HepG2 (cell line): ENCODE results near the gene STRADB. TPM values are rescaled to one million over a fixed set of nuclear protein-coding genes. Genes with fewer than 3 reads are reported as not detected.

Experiments
- ATAC-seq: fragments of 200-7000 bp; cut with Tn5 transposase; 3 replicates; pipeline ENCODE4 v1.9.1; 2020; ENCODE audit warnings: mild to moderate bottlenecking, moderate library complexity
- BruUV-seq: library from RNA; stranded (reverse); fragments of 400-500 nt; replicated peaks from 2 replicates; lab custom pipeline; 2021; lab: Mats Ljungman, UMichigan
- CTCF ChIA-PET: fragments of 300-600 bp; formaldehyde crosslinking; extraction: SDS; loops from one replicate; lab custom pipeline; 2021; ENCODE audit warnings: low total read pairs, inconsistent platforms, low intra/inter-chr PET ratio; lab: Yijun Ruan, JAX
- POLR2A ChIA-PET: fragments of 350-600 bp; sonication (Branson Sonifier 250); formaldehyde crosslinking; loops from one replicate; lab custom pipeline; 2020; ENCODE audit warnings: antibody characterized with exemption, inconsistent platforms; lab: Yijun Ruan, JAX
- DNase-seq: peaks from one replicate; pipeline ENCODE4 v3.0.0-alpha.2; 2015; ENCODE audit warnings: low spot score
- FAIRE-seq: peaks from 3 replicates; lab custom pipeline; 2011; peaks lifted over from hg19 to GRCh38; lab: Jason Lieb, UNC
- H2AFZ ChIP-seq: one replicate; pipeline ENCODE4 v1.6.1; 2011; ENCODE audit warnings: low read length, inconsistent platforms
- H3K27ac ChIP-seq: fragments of 300-600 bp; 3 replicates; pipeline ENCODE4 v1.8.0; 2011; ENCODE audit warnings: mixed run types, mild to moderate bottlenecking, mixed read lengths, low read length, inconsistent platforms; ENCODE audit not compliant: insufficient read depth; ENCODE audit errors: extremely low read length
- H3K27me3 ChIP-seq, 2 experiments: fragments of 200-600 bp in 1 of 2; 2 replicates in 1 of 2; 3 replicates in 1 of 2; pipeline versions ENCODE4 v1.6.0 to v1.8.0; 2011; ENCODE audit warnings: low read length in 2 of 2, mild to moderate bottlenecking in 2 of 2, moderate library complexity in 2 of 2, inconsistent platforms in 1 of 2; ENCODE audit not compliant: insufficient read depth in 2 of 2, control insufficient read depth in 1 of 2
- H3K36me3 ChIP-seq, 2 experiments: fragments of 200-600 bp in 1 of 2; replicated peaks in 1 of 2; 2 replicates in 1 of 2; 3 replicates in 1 of 2; pipeline versions ENCODE4 v1.5.1 to v1.8.0; 2011; ENCODE audit warnings: low read length in 2 of 2, inconsistent platforms in 1 of 2; ENCODE audit not compliant: insufficient read depth in 2 of 2, control insufficient read depth in 1 of 2
- H3K4me1 ChIP-seq: 2 replicates; pipeline ENCODE4 v1.5.1; 2012; ENCODE audit warnings: low read length, inconsistent platforms; ENCODE audit not compliant: insufficient read depth
- H3K4me2 ChIP-seq: 2 replicates; pipeline ENCODE4 v1.6.0; 2011; ENCODE audit warnings: low read depth, low read length, inconsistent platforms
- H3K4me3 ChIP-seq, 3 experiments: fragments of 200-600 bp in 1 of 3; sonication (generic), shearing (Covaris generic) in 1 of 3; replicated peaks in 1 of 3; 2 replicates each; pipeline ENCODE4 v1.5.1; 2011 to 2016; ENCODE audit warnings: low read length in 3 of 3, inconsistent platforms in 2 of 3, low read depth in 2 of 3, mild to moderate bottlenecking in 2 of 3, control low read depth in 1 of 3, mixed read lengths in 1 of 3; ENCODE audit not compliant: insufficient read depth in 1 of 3
- H3K79me2 ChIP-seq: one replicate; pipeline ENCODE4 v1.6.1; 2011; ENCODE audit warnings: low read length, inconsistent platforms; ENCODE audit not compliant: insufficient read depth
- H3K9ac ChIP-seq: 2 replicates; pipeline ENCODE4 v1.6.0; 2011; ENCODE audit warnings: mild to moderate bottlenecking, low read depth, low read length, inconsistent platforms; ENCODE audit not compliant: insufficient read depth
- H3K9me3 ChIP-seq: 2 replicates; pipeline ENCODE4 v1.5.1; 2012; ENCODE audit warnings: mild to moderate bottlenecking, low read length
- H4K20me1 ChIP-seq: 2 replicates; pipeline ENCODE4 v1.6.0; 2011; ENCODE audit warnings: inconsistent platforms, mild to moderate bottlenecking, low read length, moderate library complexity; ENCODE audit not compliant: insufficient read depth
- CENPT ChIP-seq: sonication (generic); formaldehyde crosslinking; IDR thresholded peaks from 2 replicates; pipeline ENCODE4 v1.8.0; 2022; ENCODE audit warnings: low read depth, mild to moderate bottlenecking, moderate library complexity, missing genetic modification reagents
- CREBL2 ChIP-seq: sonication (generic); formaldehyde crosslinking; IDR thresholded peaks from 2 replicates; pipeline ENCODE4 v1.8.1; 2023; ENCODE audit warnings: missing genetic modification reagents, mild to moderate bottlenecking, borderline replicate concordance
- DNMT1 ChIP-seq: sonication (generic); formaldehyde crosslinking; IDR thresholded peaks from 2 replicates; pipeline ENCODE4 v1.5.1; 2020; ENCODE audit warnings: mild to moderate bottlenecking, missing genetic modification reagents
- DR1 ChIP-seq: sonication (generic); formaldehyde crosslinking; IDR thresholded peaks from 2 replicates; pipeline ENCODE4 v1.8.0; 2021; ENCODE audit warnings: mild to moderate bottlenecking, missing genetic modification reagents, inconsistent platforms
- ETS1 ChIP-seq: sonication (generic); formaldehyde crosslinking; IDR thresholded peaks from 2 replicates; pipeline ENCODE4 v1.4.0; 2020; ENCODE audit warnings: missing genetic modification reagents
- GLMP ChIP-seq: sonication (generic); formaldehyde crosslinking; IDR thresholded peaks from 2 replicates; pipeline ENCODE4 v1.9.0; 2021; ENCODE audit warnings: missing genetic modification reagents, mild to moderate bottlenecking, borderline replicate concordance
- MAFG ChIP-seq: sonication (generic); formaldehyde crosslinking; IDR thresholded peaks from 2 replicates; pipeline ENCODE4 v1.5.1; 2020; ENCODE audit warnings: mild to moderate bottlenecking, missing genetic modification reagents
- MYNN ChIP-seq: sonication (generic); formaldehyde crosslinking; IDR thresholded peaks from 2 replicates; pipeline ENCODE4 v1.4.0; 2020; ENCODE audit warnings: mild to moderate bottlenecking, low read depth, missing genetic modification reagents
- THAP11 ChIP-seq: IDR thresholded peaks from 2 replicates; pipeline ENCODE4 v1.6.1; 2016; ENCODE audit warnings: missing biosample characterization, missing genetic modification reagents
- TOE1 ChIP-seq: sonication (generic); formaldehyde crosslinking; IDR thresholded peaks from 2 replicates; pipeline ENCODE4 v1.4.0; 2020; ENCODE audit warnings: mild to moderate bottlenecking, missing genetic modification reagents
- ZFX ChIP-seq: sonication (generic); formaldehyde crosslinking; IDR thresholded peaks from 2 replicates; pipeline ENCODE4 v1.4.0; 2020; ENCODE audit warnings: mild to moderate bottlenecking, low read depth, missing genetic modification reagents, moderate library complexity
- ZNF451 ChIP-seq: sonication (generic); formaldehyde crosslinking; IDR thresholded peaks from 2 replicates; pipeline ENCODE4 v1.5.0; 2020; ENCODE audit warnings: mild to moderate bottlenecking, missing genetic modification reagents
- ZNF646 ChIP-seq: sonication (generic); formaldehyde crosslinking; IDR thresholded peaks from 2 replicates; pipeline ENCODE4 v1.9.0; 2021; ENCODE audit warnings: mild to moderate bottlenecking, missing genetic modification reagents
- WGBS: methylation state at CpG from one replicate; pipeline ENCODE4 v1.1.6; 2017; ENCODE audit warnings: low lambda C conversion rate; 5-methylcytosine and 5-hydroxymethylcytosine counted together
- in situ Hi-C: cut with HindIII; loops from 2 replicates; pipeline ENCODE4 v1.10.0; 2017; ENCODE audit warnings: low pct_unique_long_range_greater_than_20kb; ENCODE audit not compliant: extremely low pct_ligation_motif_present
- intact Hi-C: fragments of 100-400 bp; cut with micrococcal nuclease; formaldehyde crosslinking; loops from one replicate; pipeline ENCODE4 v1.10.0; 2022; ENCODE audit not compliant: unreplicated experiment
- polyA plus RNA-seq, 8 experiments: library from polyadenylated mRNA; depleted of rRNA in 3 of 8; stranded (reverse) in 7 of 8; unstranded in 1 of 8; fragments of >200 nt; fragmentation: Illumina TruSeq in 4 of 8; extraction: Trizol in 4 of 8; gene quantifications; 2 replicates each; pipeline versions ENCODE4 v1.2.1 to v1.2.3, GENCODE V29; 2011 to 2016; ENCODE audit warnings: low read depth in 4 of 8, missing spikeins in 1 of 8, mixed read lengths in 1 of 8; ENCODE audit not compliant: insufficient read depth in 1 of 8
- total RNA-seq, 5 experiments: library from RNA; depleted of rRNA; stranded (reverse); fragments of >200 nt; fragmentation: Illumina TruSeq; extraction: Trizol; gene quantifications; 2 replicates each; pipeline ENCODE4 v1.2.3, GENCODE V29; 2016; ENCODE audit warnings: low read depth in 1 of 5

STRADB gene
- total and polyA plus RNA-seq, 2 of the 13 experiments (the other 11 are each of a cell fraction or from before 2014, with no cell fraction given) = 34.1 to 66.6 TPM

- peak overlapping the region; percentile 67 for H2AFZ ChIP-seq
- no TSS peak for BruUV-seq
- H3K4me2 ChIP-seq = peak overlapping the region; percentile 84
- 6% methylated on average over 36 of the region's 49 CpGs for WGBS
- no peaks in the 10 kb centered on the region for H4K20me1 ChIP-seq
- no peaks in the 10 kb centered on the region for H3K9me3 ChIP-seq
- H3K4me3 ChIP-seq = peak overlapping the region; percentile 87 to 100 (median 99)
- FAIRE-seq (no peak), DNase-seq (no peak), ATAC-seq (peak; percentile 67; the same call in 2 of the 3 replicates)
- CTCF ChIA-PET = no interaction called here
- H3K27ac ChIP-seq = peak overlapping the region; percentile 81
- in situ Hi-C loops = no loop called here
- intact Hi-C loops = loop anchor here (5.0 kb wide), 2 partner anchors 190 to 220 kb away; partner anchors contain the start of gene TMEM237
- H3K36me3 ChIP-seq = no peaks in the 10 kb centered on the region
- no peaks in the 10 kb centered on the region; a peak in 2 of 5 replicates for H3K27me3 ChIP-seq
- H3K4me1 ChIP-seq = peaks cover 64% of the 10 kb centered on the region
- peak overlapping the region; percentile 86 for H3K9ac ChIP-seq
- POLR2A ChIA-PET = interaction anchor here (0.6 to 2.4 kb wide), 16 partner anchors 12 to 329 kb away, joined by 3 to 20 read pairs (median 4); partner anchors contain the start of genes ALS2 and CASP8
- H3K79me2 ChIP-seq = peaks cover 30% of the 10 kb centered on the region
- no peak for TF ChIP-seq TOE1 (CRISPR knock-in tag)
- TF ChIP-seq ETS1 (CRISPR knock-in tag) = no peak
- no peak for TF ChIP-seq MYNN (CRISPR knock-in tag)
- TF ChIP-seq CREBL2 (CRISPR knock-in tag) = 0 out of 2 replicates have a peak, but pooled peaks have one; percentile 43
- no peak for TF ChIP-seq ZNF451 (CRISPR knock-in tag)
- 0 out of 2 replicates have a peak, but pooled peaks have one; percentile 29 for TF ChIP-seq MAFG (CRISPR knock-in tag)
- 0 out of 2 replicates have a peak, but pooled peaks have one; percentile 49 for TF ChIP-seq ZNF646 (CRISPR knock-in tag)
- no peak for TF ChIP-seq DR1 (CRISPR knock-in tag)
- no peak for TF ChIP-seq CENPT (CRISPR knock-in tag)
- no peak for TF ChIP-seq DNMT1 (CRISPR knock-in tag)
- 0 out of 2 replicates have a peak, but pooled peaks have one; percentile 9 for TF ChIP-seq GLMP
- no peak for TF ChIP-seq THAP11 (CRISPR knock-in tag)
- peak; percentile 61 for TF ChIP-seq ZFX (CRISPR knock-in tag)
These were observed 750 bp downstream of the STRADB start for GRCh38 chr2:201452058-201452921.
